ENCODE data around the gene DDX41.

The DDX41 gene

DNA sequence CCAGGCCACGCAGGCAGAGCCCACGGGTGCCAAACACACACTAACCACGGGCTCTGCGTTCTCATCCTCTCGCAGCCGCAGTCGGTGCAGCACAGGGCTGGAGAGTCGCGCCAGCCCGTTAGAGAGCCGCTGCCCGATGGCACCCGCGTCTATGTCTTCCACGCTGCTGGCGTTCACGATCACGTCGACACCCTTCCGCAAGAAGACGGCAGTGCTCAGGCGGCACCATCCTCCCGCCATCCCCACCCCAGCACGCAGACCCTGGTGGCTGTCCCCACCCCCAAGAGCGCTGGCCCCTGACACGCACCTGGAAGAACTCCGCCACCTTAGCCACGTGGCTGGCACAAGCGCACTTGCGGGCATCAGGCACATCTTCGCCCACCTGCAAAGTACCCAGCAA is 49.3 kb downstream of the DDX41 start:
- DNase-seq: no peak

DNA sequence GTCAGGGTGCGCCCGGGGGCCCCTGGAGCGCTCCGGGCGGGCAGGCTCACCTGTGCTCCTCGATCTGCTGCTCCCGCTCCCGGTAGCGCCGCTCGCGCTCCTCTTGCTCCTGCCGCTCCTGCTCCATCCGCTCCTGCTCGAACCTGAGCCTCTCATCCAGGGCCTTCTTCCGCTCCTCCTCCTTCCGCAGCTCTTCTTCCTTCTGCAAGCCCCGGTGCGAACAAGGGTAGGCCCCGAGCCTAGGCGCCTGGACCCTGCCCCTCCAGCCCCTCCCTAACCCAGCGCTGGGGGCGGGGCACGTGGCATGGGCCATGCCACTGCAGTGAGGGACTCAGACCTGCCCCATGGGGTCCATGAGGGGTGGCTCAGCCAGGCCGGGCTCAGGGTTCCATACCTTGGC is 49.9 kb downstream of the DDX41 start:
- no peak for DNase-seq

DNA sequence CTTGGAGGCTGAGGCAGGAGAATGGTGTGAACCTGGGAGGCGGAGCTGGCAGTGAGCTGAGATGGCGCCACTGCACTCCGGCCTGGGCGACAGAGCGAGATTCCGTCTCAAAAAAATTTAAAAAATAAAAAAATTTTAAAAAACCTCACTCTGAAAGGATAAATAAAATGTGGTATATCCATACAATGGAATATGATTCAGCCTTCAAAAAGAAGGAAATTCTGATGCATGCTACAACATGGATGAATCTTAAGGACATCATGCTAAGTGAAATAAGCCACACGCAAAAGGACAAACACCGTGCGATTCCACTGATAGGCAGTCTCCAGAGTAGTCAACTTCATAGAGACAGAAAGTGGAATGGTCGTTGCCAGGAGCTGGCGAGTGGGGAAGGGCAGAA is 51.7 kb downstream of the DDX41 start:
- no peak for DNase-seq

- DNase-seq: no peak
These were observed 54.6 kb downstream of the DDX41 start for GRCh38 chr5:177462021-177462670.

Measured in eye (tissue), 1 donor.